Neuron (in vitro differentiated cells): ENCODE measurements around the gene BOLA1.

Experiments
- H2AFZ ChIP-seq: one replicate; pipeline ENCODE4 v1.6.1; 2013; ENCODE audit warnings: low read depth, mild to moderate bottlenecking, inconsistent platforms, low read length, moderate library complexity
- H3K27me3 ChIP-seq: one replicate; pipeline ENCODE4 v1.6.1; 2013; ENCODE audit warnings: low read length; ENCODE audit not compliant: insufficient read depth
- H3K36me3 ChIP-seq: one replicate; pipeline ENCODE4 v1.6.1; 2013; ENCODE audit warnings: low read length; ENCODE audit not compliant: insufficient read depth
- H3K4me1 ChIP-seq: one replicate; pipeline ENCODE4 v1.6.1; 2013; ENCODE audit warnings: low read length; ENCODE audit not compliant: insufficient read depth
- H3K4me3 ChIP-seq: 2 replicates; pipeline ENCODE4 v1.5.1; 2013; ENCODE audit warnings: mild to moderate bottlenecking, low read length, moderate library complexity
- H3K9me3 ChIP-seq: one replicate; pipeline ENCODE4 v1.6.1; 2013; ENCODE audit warnings: low read length

The BOLA1 gene

GRCh38 chr1:149903836-149904491 lies 4.6 kb downstream of the BOLA1 start:
- H3K9me3 ChIP-seq, result no peaks in the 10 kb centered on the region
- H3K27me3 ChIP-seq, result no peaks in the 10 kb centered on the region
- no peak overlapping the region for H2AFZ ChIP-seq
- peaks cover 22% of the 10 kb centered on the region for H3K36me3 ChIP-seq
- no peak overlapping the region for H3K4me3 ChIP-seq
- H3K4me1 ChIP-seq, result peaks cover 6% of the 10 kb centered on the region

- no peak overlapping the region for H2AFZ ChIP-seq
- no peak overlapping the region for H3K4me3 ChIP-seq
- H3K36me3 ChIP-seq, result peaks cover 40% of the 10 kb centered on the region
- H3K9me3 ChIP-seq, result no peaks in the 10 kb centered on the region
- no peaks in the 10 kb centered on the region for H3K4me1 ChIP-seq
- H3K27me3 ChIP-seq, result no peaks in the 10 kb centered on the region
These were observed 7.3 kb downstream of the BOLA1 start for GRCh38 chr1:149906570-149907075.

- H3K4me3 ChIP-seq, result no peak overlapping the region
- H3K36me3 ChIP-seq, result peaks cover 28% of the 10 kb centered on the region
- no peaks in the 10 kb centered on the region for H3K9me3 ChIP-seq
- peaks cover 19% of the 10 kb centered on the region for H3K4me1 ChIP-seq
- no peak overlapping the region for H2AFZ ChIP-seq
- no peaks in the 10 kb centered on the region for H3K27me3 ChIP-seq
These were observed 15.2 kb downstream of the BOLA1 start for GRCh38 chr1:149914545-149914944.

- Histone ChIP-seq H3K36me3 (peaks cover 21% of the 10 kb centered on the region), H3K4me1 (peaks cover 19% of the 10 kb centered on the region), H3K4me3 (peak overlapping the region; percentile 64)
These were observed 16.2 kb downstream of the BOLA1 start for GRCh38 chr1:149915429-149916192.

GRCh38 chr1:149916193-149916897 lies 17.0 kb downstream of the BOLA1 start:
- H3K27me3 ChIP-seq, result no peaks in the 10 kb centered on the region
- H3K4me3 ChIP-seq, result peak overlapping the region; percentile 64
- peaks cover 19% of the 10 kb centered on the region for H3K36me3 ChIP-seq
- H3K9me3 ChIP-seq, result no peaks in the 10 kb centered on the region
- no peak overlapping the region for H2AFZ ChIP-seq
- peaks cover 19% of the 10 kb centered on the region for H3K4me1 ChIP-seq

More at GRCh38 chr1:149915429-149916192, 16.2 kb downstream of the BOLA1 start:
- no peak overlapping the region for H2AFZ ChIP-seq
- no peaks in the 10 kb centered on the region for H3K27me3 ChIP-seq
- H3K9me3 ChIP-seq, result no peaks in the 10 kb centered on the region

GRCh38 chr1:149916898-149917252 lies 17.5 kb downstream of the BOLA1 start:
- peaks cover 13% of the 10 kb centered on the region for H3K36me3 ChIP-seq
- H3K4me3 ChIP-seq, result peak overlapping the region; percentile 64
- peaks cover 19% of the 10 kb centered on the region for H3K4me1 ChIP-seq
- no peaks in the 10 kb centered on the region for H3K9me3 ChIP-seq
- H2AFZ ChIP-seq, result peak overlapping the region; percentile 68
- H3K27me3 ChIP-seq, result no peaks in the 10 kb centered on the region

GRCh38 chr1:149917571-149918144 lies 18.3 kb downstream of the BOLA1 start, which contains the start of gene SV2A:
SV2A (minus strand) TSS chr1:149917844; CDS start chr1:149913840, 4,004 bp downstream.
- peaks cover 19% of the 10 kb centered on the region for H3K4me1 ChIP-seq
- peaks cover 13% of the 10 kb centered on the region for H3K36me3 ChIP-seq
- H3K27me3 ChIP-seq, result no peaks in the 10 kb centered on the region
- no peaks in the 10 kb centered on the region for H3K9me3 ChIP-seq
- peak within 1 kb of the TSS; percentile 64 for H3K4me3 ChIP-seq
- H2AFZ ChIP-seq, result peak within 1 kb of the TSS; percentile 68

GRCh38 chr1:149923626-149924025 lies 24.3 kb downstream of the BOLA1 start:
- peaks cover 24% of the 10 kb centered on the region for H3K4me1 ChIP-seq
- no peak overlapping the region for H3K4me3 ChIP-seq
- H3K27me3 ChIP-seq, result no peaks in the 10 kb centered on the region
- no peaks in the 10 kb centered on the region for H3K9me3 ChIP-seq
- no peak overlapping the region for H2AFZ ChIP-seq
- H3K36me3 ChIP-seq, result peaks cover 44% of the 10 kb centered on the region

GRCh38 chr1:149925345-149925744 lies 26.0 kb downstream of the BOLA1 start:
- Histone ChIP-seq H3K27me3 (no peaks in the 10 kb centered on the region), H2AFZ (no peak overlapping the region), H3K36me3 (peaks cover 44% of the 10 kb centered on the region), H3K4me3 (no peak overlapping the region), H3K9me3 (no peaks in the 10 kb centered on the region), H3K4me1 (peaks cover 25% of the 10 kb centered on the region)

GRCh38 chr1:149925751-149926150 lies 26.4 kb downstream of the BOLA1 start:
- Histone ChIP-seq H2AFZ (no peak overlapping the region), H3K4me1 (peaks cover 25% of the 10 kb centered on the region), H3K27me3 (no peaks in the 10 kb centered on the region), H3K4me3 (no peak overlapping the region), H3K9me3 (no peaks in the 10 kb centered on the region), H3K36me3 (peaks cover 44% of the 10 kb centered on the region)

GRCh38 chr1:149926296-149926695 lies 26.9 kb downstream of the BOLA1 start:
- Histone ChIP-seq H3K4me3 (peak overlapping the region; percentile 86), H3K27me3 (no peaks in the 10 kb centered on the region), H3K9me3 (no peaks in the 10 kb centered on the region), H3K36me3 (peaks cover 44% of the 10 kb centered on the region), H2AFZ (no peak overlapping the region), H3K4me1 (peaks cover 25% of the 10 kb centered on the region)

- Histone ChIP-seq H3K4me1 (peaks cover 25% of the 10 kb centered on the region), H3K27me3 (no peaks in the 10 kb centered on the region), H2AFZ (no peak overlapping the region), H3K9me3 (no peaks in the 10 kb centered on the region), H3K36me3 (peaks cover 44% of the 10 kb centered on the region), H3K4me3 (peak overlapping the region; percentile 86)
These were observed 27.7 kb downstream of the BOLA1 start for GRCh38 chr1:149927056-149927562.
